CD14-positive monocyte (primary cell): Measurements from ENCODE around the gene PLCB1. TPM values are rescaled to one million over a fixed set of nuclear protein-coding genes. Genes with fewer than 3 reads are reported as not detected.

Experiments used
- DNase-seq, 3 donors: peaks; one replicate each; pipeline ENCODE4 v3.0.0-alpha.2; 2011 to 2022
- H2AFZ ChIP-seq: 2 replicates; pipeline ENCODE4 v1.6.0; 2012; ENCODE audit warnings: mild to moderate bottlenecking, low read depth, low read length, inconsistent platforms; ENCODE audit not compliant: insufficient read depth, poor library complexity, severe bottlenecking
- H3K27ac ChIP-seq, 2 donors: 1 replicate in 1 of 2; 2 replicates in 1 of 2; pipeline ENCODE4 v1.5.1; 2012 to 2013; ENCODE audit warnings: low read length in 2 of 2, control low read depth in 1 of 2, inconsistent platforms in 1 of 2, low read depth in 1 of 2, mild to moderate bottlenecking in 1 of 2
- H3K27me3 ChIP-seq, 2 donors: one replicate each; pipeline versions ENCODE4 v1.6.0 to v1.6.1; 2011 to 2013; ENCODE audit warnings: low read length in 2 of 2; ENCODE audit not compliant: control insufficient read depth in 2 of 2, insufficient read depth in 2 of 2
- H3K36me3 ChIP-seq, 2 donors: replicated peaks in 1 of 2; 1 replicate in 1 of 2; 2 replicates in 1 of 2; pipeline versions ENCODE4 v1.5.1 to v1.6.1; 2012 to 2013; ENCODE audit warnings: low read length in 2 of 2, control low read depth in 1 of 2, inconsistent platforms in 1 of 2, mild to moderate bottlenecking in 1 of 2; ENCODE audit not compliant: insufficient read depth in 2 of 2, control insufficient read depth in 1 of 2
- H3K4me1 ChIP-seq, 2 donors: 1 replicate in 1 of 2; 2 replicates in 1 of 2; pipeline versions ENCODE4 v1.5.1 to v1.6.1; 2012 to 2013; ENCODE audit warnings: low read length in 2 of 2, control low read depth in 1 of 2, inconsistent platforms in 1 of 2, mild to moderate bottlenecking in 1 of 2, moderate library complexity in 1 of 2; ENCODE audit not compliant: insufficient read depth in 2 of 2, control insufficient read depth in 1 of 2
- H3K4me2 ChIP-seq: replicated peaks from 2 replicates; pipeline ENCODE3; 2012; ENCODE audit warnings: low read length, moderate library complexity, mild to moderate bottlenecking; ENCODE audit not compliant: poor library complexity, severe bottlenecking; ENCODE audit errors: extremely low read depth
- H3K4me3 ChIP-seq, 3 experiments: fragments of 200-600 bp in 1 of 3; sonication (generic) in 1 of 3; replicated peaks in 1 of 3; 1 replicate in 2 of 3; 2 replicates in 1 of 3; pipeline ENCODE4 v1.5.1; 2011 to 2013; ENCODE audit warnings: low read length in 3 of 3, mild to moderate bottlenecking in 3 of 3, control low read depth in 2 of 3, low read depth in 2 of 3, inconsistent platforms in 1 of 3, moderate library complexity in 1 of 3
- H3K79me2 ChIP-seq: 2 replicates; pipeline ENCODE4 v1.6.0; 2012; ENCODE audit warnings: mild to moderate bottlenecking, control low read depth, inconsistent platforms, low read length, moderate library complexity; ENCODE audit not compliant: insufficient read depth
- H3K9ac ChIP-seq: 2 replicates; pipeline ENCODE4 v1.6.0; 2017; ENCODE audit warnings: low read length, mild to moderate bottlenecking; ENCODE audit not compliant: insufficient read depth, poor library complexity, severe bottlenecking
- H3K9me3 ChIP-seq, 2 donors: replicated peaks in 1 of 2; 1 replicate in 1 of 2; 2 replicates in 1 of 2; pipeline versions ENCODE4 v1.5.1 to v1.6.1; 2012 to 2013; ENCODE audit warnings: low read length in 2 of 2, control low read depth in 1 of 2; ENCODE audit not compliant: control insufficient read depth in 1 of 2, insufficient read depth in 1 of 2
- H4K20me1 ChIP-seq: 2 replicates; pipeline ENCODE4 v1.6.0; 2012; ENCODE audit warnings: mild to moderate bottlenecking, low read length, control low read depth, moderate library complexity; ENCODE audit not compliant: insufficient read depth
- H3K27ac Mint-ChIP-seq, 7 donors: one replicate each; pipeline ENCODE4 v1.8.0; 2020; ENCODE audit warnings: mild to moderate bottlenecking in 7 of 7, mixed read lengths in 7 of 7, moderate library complexity in 6 of 7, inconsistent platforms in 2 of 7
- H3K27me3 Mint-ChIP-seq, 3 donors: one replicate each; pipeline ENCODE4 v1.8.0; 2021 to 2022; ENCODE audit warnings: low read depth in 3 of 3, mild to moderate bottlenecking in 3 of 3, mixed read lengths in 3 of 3, moderate library complexity in 3 of 3, inconsistent platforms in 1 of 3
- H3K36me3 Mint-ChIP-seq, 2 donors: one replicate each; pipeline ENCODE4 v1.8.0; 2020; ENCODE audit warnings: mixed read lengths in 2 of 2, inconsistent platforms in 1 of 2, mild to moderate bottlenecking in 1 of 2
- H3K4me1 Mint-ChIP-seq: one replicate; pipeline ENCODE4 v1.8.0; 2020; ENCODE audit warnings: mild to moderate bottlenecking, mixed read lengths
- H3K4me3 Mint-ChIP-seq, 2 donors: one replicate each; pipeline ENCODE4 v1.8.0; 2020; ENCODE audit warnings: mild to moderate bottlenecking in 2 of 2, mixed read lengths in 2 of 2, moderate library complexity in 1 of 2
- H3K9me3 Mint-ChIP-seq, 7 donors: one replicate each; pipeline ENCODE4 v1.8.0; 2020 to 2022; ENCODE audit warnings: mixed read lengths in 7 of 7, mild to moderate bottlenecking in 6 of 7, moderate library complexity in 6 of 7, inconsistent platforms in 2 of 7
- WGBS: methylation state at CpG from one replicate; pipeline ENCODE4 v1.1.5; 2013; ENCODE audit warnings: missing lambda C conversion rate; ENCODE audit not compliant: insufficient coverage; 5-methylcytosine and 5-hydroxymethylcytosine counted together
- intact Hi-C, 2 donors: fragments of 100-400 bp; cut with micrococcal nuclease; formaldehyde crosslinking; loops; one replicate each; pipeline versions ENCODE4 v1.15.0 to v1.15.1; 2023
- polyA minus RNA-seq: library from RNA; depleted of rRNA, polyadenylated mRNA; stranded (reverse); fragments of >200 nt; gene quantifications from 2 replicates; pipeline ENCODE4 v1.2.3, GENCODE V29; 2012
- polyA plus RNA-seq, 3 donors: library from polyadenylated mRNA; depleted of rRNA in 1 of 3; unstranded in 2 of 3; stranded (reverse) in 1 of 3; fragments of 300-500 nt in 2 of 3; fragments of >200 nt in 1 of 3; fragmentation: Illumina TruSeq in 2 of 3; gene quantifications; 1 replicate in 2 of 3; 2 replicates in 1 of 3; pipeline ENCODE4 v1.2.3, GENCODE V29; 2012 to 2021
- total RNA-seq, 12 experiments: library from RNA in 1 of 12; stranded (reverse) in 1 of 12; fragments of 120-200 nt in 1 of 12; gene quantifications; one replicate each; pipeline ENCODE4 v1.2.4 and lab custom pipeline; 2013 to 2026; ENCODE audit warnings: mixed read lengths in 6 of 12, inconsistent platforms in 1 of 12
- TF ChIP-seq, protein P1 (sequence below): fragments of 200-600 bp; IDR thresholded peaks from one replicate; pipeline ENCODE4 v1.8.0; 2022; ENCODE audit warnings: antibody characterized with exemption, mild to moderate bottlenecking

Gene PLCB1
- total RNA-seq (2013): 23.5 TPM
- polyA plus RNA-seq: 10 to 100 TPM in 2 of 3 donors, 1 to 10 TPM in 1; 8.6 to 16.4 (median 13.2) TPM
- 21.9 and 24.9 TPM in 2 replicates for polyA minus RNA-seq
- 19.3 to 116 (median 78.2) reads per million in 11 experiments for total RNA-seq (lab: John Stamatoyannopoulos, UW)

- Histone ChIP-seq H3K27ac (peak within 1 kb of the TSS in 1 of 2 donors; percentile 73), H4K20me1 (peaks cover 30% of the 10 kb centered on the region), H3K9ac (peak within 1 kb of the TSS; percentile 78), H3K4me2 (peak within 1 kb of the TSS; percentile 98), H3K27me3 (peaks cover 0 to 3% of the 10 kb centered on the region in 2 donors), H3K4me3 (peak within 1 kb of the TSS; percentile 44 to 83 (median 63)), H3K79me2 (peaks cover 44% of the 10 kb centered on the region), H2AFZ (peak within 1 kb of the TSS; percentile 97), H3K36me3 (peaks cover 0 to under 1% of the 10 kb centered on the region in 2 donors), H3K9me3 (no peaks in the 10 kb centered on the region), H3K4me1 (peaks cover 27 to 41% of the 10 kb centered on the region in 2 donors)
- H3K9me3 Mint-ChIP-seq: no peaks in the 10 kb centered on the region
- peak within 1 kb of the TSS; percentile 97 for H3K4me3 Mint-ChIP-seq
- H3K4me1 Mint-ChIP-seq: peaks cover 46% of the 10 kb centered on the region
- TF ChIP-seq, protein P1, sequence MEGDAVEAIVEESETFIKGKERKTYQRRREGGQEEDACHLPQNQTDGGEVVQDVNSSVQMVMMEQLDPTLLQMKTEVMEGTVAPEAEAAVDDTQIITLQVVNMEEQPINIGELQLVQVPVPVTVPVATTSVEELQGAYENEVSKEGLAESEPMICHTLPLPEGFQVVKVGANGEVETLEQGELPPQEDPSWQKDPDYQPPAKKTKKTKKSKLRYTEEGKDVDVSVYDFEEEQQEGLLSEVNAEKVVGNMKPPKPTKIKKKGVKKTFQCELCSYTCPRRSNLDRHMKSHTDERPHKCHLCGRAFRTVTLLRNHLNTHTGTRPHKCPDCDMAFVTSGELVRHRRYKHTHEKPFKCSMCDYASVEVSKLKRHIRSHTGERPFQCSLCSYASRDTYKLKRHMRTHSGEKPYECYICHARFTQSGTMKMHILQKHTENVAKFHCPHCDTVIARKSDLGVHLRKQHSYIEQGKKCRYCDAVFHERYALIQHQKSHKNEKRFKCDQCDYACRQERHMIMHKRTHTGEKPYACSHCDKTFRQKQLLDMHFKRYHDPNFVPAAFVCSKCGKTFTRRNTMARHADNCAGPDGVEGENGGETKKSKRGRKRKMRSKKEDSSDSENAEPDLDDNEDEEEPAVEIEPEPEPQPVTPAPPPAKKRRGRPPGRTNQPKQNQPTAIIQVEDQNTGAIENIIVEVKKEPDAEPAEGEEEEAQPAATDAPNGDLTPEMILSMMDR: peak; percentile 83
- H3K27ac Mint-ChIP-seq: peak within 1 kb of the TSS in 6 of 7 donors; percentile 72 to 92 (median 86)
- WGBS: 0% methylated on average over 38 of the region's 65 CpGs
- H3K27me3 Mint-ChIP-seq: peaks cover 4 to 8% (median 5%) of the 10 kb centered on the region in 3 donors
- H3K36me3 Mint-ChIP-seq: peaks cover under 1 to 4% of the 10 kb centered on the region in 2 donors
- DNase-seq: peak; percentile 82 to 85 (median 83)
- intact Hi-C loops: loop anchor here in 1 of 2 donors (2.0 to 10.0 kb wide), 4 partner anchors 87 to 591 kb away; no protein-coding TSS in a partner anchor
Observed at GRCh38 chr20:8131598-8132483, at the start of gene PLCB1. PLCB1 (plus strand) TSS chr20:8132266; CDS start chr20:8132652, 386 bp downstream.

DNA sequence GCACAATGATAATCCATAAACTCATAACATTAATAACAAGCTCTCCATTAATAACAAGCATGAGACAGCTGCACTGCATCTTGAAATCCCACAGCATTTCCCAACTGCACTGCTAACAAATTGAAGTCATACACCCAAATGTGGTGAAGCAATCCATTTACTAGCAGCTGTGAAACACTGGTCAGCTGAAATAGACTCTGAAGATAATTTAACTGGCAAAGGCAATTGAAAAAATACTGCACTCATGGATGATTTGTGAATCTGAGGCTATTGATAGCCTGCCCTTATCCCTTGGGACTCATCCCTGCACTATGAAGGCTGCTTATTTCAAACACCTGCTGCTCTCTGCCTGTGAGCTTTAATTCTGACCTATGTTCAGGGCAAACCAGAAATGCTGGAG, 49.1 kb upstream of the PLCB1 start:
- intact Hi-C loops: no loop called here
- DNase-seq: peak in 2 of 3 donors; percentile 6 to 9
- Histone ChIP-seq H3K4me1 (peaks cover 0 to 4% of the 10 kb centered on the region in 2 donors), H3K4me3 (no peak overlapping the region), H3K9me3 (no peaks in the 10 kb centered on the region), H3K79me2 (no peaks in the 10 kb centered on the region), H3K27me3 (no peaks in the 10 kb centered on the region), H2AFZ (no peak overlapping the region), H4K20me1 (no peaks in the 10 kb centered on the region), H3K4me2 (no peak overlapping the region), H3K9ac (no peak overlapping the region), H3K36me3 (no peaks in the 10 kb centered on the region), H3K27ac (no peak overlapping the region)
- Mint-ChIP-seq H3K4me1 (peaks cover 6% of the 10 kb centered on the region), H3K4me3 (no peak overlapping the region), H3K36me3 (no peaks in the 10 kb centered on the region), H3K9me3 (no peaks in the 10 kb centered on the region), H3K27me3 (no peaks in the 10 kb centered on the region), H3K27ac (no peak overlapping the region)
- TF ChIP-seq, protein P1: no peak
